IPS-18a (cell line): ENCODE data around the gene KLF3.

ENCODE experiments used
- H3K27ac ChIP-seq: one replicate; pipeline ENCODE4 v1.5.1; 2013; ENCODE audit warnings: low read length
- H3K27me3 ChIP-seq: one replicate; pipeline ENCODE4 v1.6.1; 2013; ENCODE audit warnings: mild to moderate bottlenecking, low read length; ENCODE audit not compliant: control insufficient read depth, insufficient read depth
- H3K36me3 ChIP-seq: one replicate; pipeline ENCODE4 v1.6.1; 2013; ENCODE audit warnings: low read depth, low read length; ENCODE audit not compliant: control insufficient read depth
- H3K4me1 ChIP-seq: one replicate; pipeline ENCODE4 v1.6.1; 2013; ENCODE audit warnings: low read depth, low read length; ENCODE audit not compliant: control insufficient read depth
- H3K4me3 ChIP-seq: one replicate; pipeline ENCODE4 v1.5.1; 2013; ENCODE audit warnings: low read length
- H3K9ac ChIP-seq: one replicate; pipeline ENCODE4 v1.6.1; 2013; ENCODE audit warnings: mild to moderate bottlenecking, low read length, moderate library complexity
- H3K9me3 ChIP-seq: one replicate; pipeline ENCODE4 v1.6.1; 2013; ENCODE audit warnings: low read depth, low read length; ENCODE audit not compliant: control insufficient read depth

The KLF3 gene

DNA sequence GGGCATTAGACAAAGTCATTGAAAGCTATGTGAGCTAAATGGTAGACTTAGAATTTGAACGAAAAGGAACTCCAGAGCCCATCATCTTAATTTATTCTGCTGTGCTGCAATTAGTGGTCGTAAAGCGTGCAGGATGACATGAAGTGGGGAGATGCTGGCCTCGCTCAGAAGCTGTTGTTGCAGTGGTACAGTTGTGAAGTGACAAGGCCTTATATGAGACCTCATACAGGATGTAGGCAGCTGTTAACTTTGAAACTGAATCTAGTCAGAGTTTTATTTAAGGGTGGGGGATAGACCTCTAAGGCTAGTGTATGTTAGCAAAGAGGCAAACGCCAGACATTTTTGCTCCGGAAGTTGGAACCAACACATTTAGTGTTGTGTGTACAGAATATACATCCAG is 13.4 kb downstream of the KLF3 start:
- Histone ChIP-seq H3K9me3 (no peaks in the 10 kb centered on the region), H3K36me3 (peaks cover 11% of the 10 kb centered on the region)

DNA sequence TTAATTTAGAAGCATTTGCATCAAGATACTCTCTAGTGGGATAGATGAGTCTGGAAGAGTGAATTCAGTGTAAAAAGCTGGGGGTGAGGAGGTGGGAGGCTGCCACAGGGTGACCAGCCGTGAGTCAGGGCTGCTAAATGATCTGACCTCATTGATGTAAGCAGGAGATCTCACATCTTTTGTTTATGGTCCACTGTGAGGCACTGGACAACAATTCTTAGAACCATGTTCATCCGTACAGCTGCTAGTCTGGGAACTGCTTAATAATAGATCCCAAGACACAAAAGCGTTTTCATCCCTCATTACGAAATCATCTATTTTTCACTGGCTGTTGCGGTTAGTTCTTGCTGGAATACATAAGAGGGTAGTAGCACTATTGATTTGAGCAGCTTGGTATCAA is 14.1 kb downstream of the KLF3 start:
- H3K9me3 ChIP-seq, result no peaks in the 10 kb centered on the region
- no peak overlapping the region for H3K27ac ChIP-seq
- H3K4me1 ChIP-seq, result peaks cover 24% of the 10 kb centered on the region
- no peak overlapping the region for H3K9ac ChIP-seq
- H3K4me3 ChIP-seq, result no peak overlapping the region
- H3K27me3 ChIP-seq, result no peaks in the 10 kb centered on the region
- peaks cover 14% of the 10 kb centered on the region for H3K36me3 ChIP-seq

More for the DNA sequence above, 13.4 kb downstream of the KLF3 start:
- H3K4me3 ChIP-seq, result no peak overlapping the region
- H3K27ac ChIP-seq, result no peak overlapping the region
- no peaks in the 10 kb centered on the region for H3K27me3 ChIP-seq
- peaks cover 30% of the 10 kb centered on the region for H3K4me1 ChIP-seq
- H3K9ac ChIP-seq, result no peak overlapping the region

DNA sequence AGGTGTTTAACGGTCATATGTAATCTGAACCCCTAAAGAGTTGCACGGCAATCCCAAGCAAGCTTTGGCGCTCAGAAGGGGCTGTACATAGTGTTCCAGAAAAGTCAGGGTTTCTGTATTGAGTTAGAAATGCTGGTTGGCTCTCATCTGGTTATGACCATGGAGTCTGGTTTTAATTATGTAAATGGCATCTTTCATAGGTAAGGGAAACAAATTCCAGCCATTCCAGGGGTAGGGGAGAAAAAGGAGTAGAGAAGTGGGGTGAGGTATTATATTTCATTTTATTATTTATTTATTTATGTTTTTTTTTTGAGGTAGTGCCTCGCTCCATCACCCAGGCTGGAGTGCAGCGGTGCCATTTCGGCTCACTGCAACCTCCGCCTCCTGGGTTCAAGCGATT is 15.9 kb downstream of the KLF3 start:
- Histone ChIP-seq H3K27me3 (no peaks in the 10 kb centered on the region), H3K4me1 (peaks cover 6% of the 10 kb centered on the region), H3K27ac (no peak overlapping the region), H3K36me3 (peaks cover 14% of the 10 kb centered on the region), H3K9me3 (no peaks in the 10 kb centered on the region), H3K4me3 (no peak overlapping the region), H3K9ac (no peak overlapping the region)

DNA sequence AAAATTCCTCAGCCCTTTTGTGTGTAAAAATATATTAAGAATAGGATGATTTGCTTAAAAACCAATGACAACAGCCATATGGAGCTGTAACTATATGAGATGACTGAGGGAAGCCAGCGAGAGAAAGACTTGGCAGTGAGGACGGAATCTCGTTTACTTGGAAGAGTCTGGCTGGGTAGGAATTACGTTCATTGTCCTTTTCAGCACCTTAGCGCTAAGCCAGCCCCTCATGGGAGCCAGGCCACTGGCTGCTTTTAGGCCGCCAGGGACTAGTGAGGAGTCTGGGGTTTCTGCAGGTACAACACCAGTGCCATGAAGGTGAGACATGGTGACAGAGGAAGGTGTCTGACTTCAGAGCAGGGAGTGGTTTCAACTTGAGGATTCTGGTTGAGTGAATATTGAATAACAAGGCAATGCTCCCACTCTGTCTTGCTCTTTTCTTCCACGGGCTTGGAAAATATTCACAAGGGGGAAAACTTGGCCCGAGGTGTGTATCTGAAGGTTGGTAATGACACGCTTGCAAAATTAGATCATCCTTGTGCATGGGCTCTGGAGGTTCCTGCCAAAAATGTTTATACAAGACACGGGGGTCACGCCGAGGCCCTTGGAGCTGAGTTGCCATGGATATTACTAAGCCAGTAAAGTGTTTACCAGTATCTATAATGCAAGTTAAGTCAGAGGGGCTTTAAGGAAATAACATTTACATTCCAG is 17.4 kb downstream of the KLF3 start:
- H3K9me3 ChIP-seq, result no peaks in the 10 kb centered on the region
- peaks cover 14% of the 10 kb centered on the region for H3K36me3 ChIP-seq
- no peak overlapping the region for H3K9ac ChIP-seq
- H3K27ac ChIP-seq, result no peak overlapping the region
- H3K4me3 ChIP-seq, result no peak overlapping the region
- H3K4me1 ChIP-seq, result no peaks in the 10 kb centered on the region
- H3K27me3 ChIP-seq, result no peaks in the 10 kb centered on the region

DNA sequence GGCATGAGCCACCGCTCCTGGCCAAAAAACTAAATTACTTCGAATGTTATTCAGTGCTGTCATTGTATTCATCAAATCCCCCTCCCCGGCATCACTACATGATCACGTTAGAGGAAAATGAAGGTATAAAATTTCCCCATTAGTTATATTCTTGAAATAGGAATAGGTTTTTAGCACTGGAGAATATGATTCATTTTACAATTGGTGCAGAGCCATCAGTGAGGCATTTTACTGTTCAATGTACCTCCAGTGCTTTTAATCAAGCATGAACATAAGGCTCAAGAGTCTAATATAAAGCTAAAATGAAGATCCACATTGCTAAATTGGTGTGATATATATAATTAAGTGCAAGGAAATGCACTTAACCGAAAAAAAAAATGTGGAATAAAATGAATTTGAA is 18.3 kb downstream of the KLF3 start:
- Histone ChIP-seq H3K9ac (no peak overlapping the region), H3K4me1 (no peaks in the 10 kb centered on the region), H3K4me3 (no peak overlapping the region), H3K9me3 (no peaks in the 10 kb centered on the region), H3K36me3 (peaks cover 15% of the 10 kb centered on the region), H3K27me3 (no peaks in the 10 kb centered on the region), H3K27ac (no peak overlapping the region)

DNA sequence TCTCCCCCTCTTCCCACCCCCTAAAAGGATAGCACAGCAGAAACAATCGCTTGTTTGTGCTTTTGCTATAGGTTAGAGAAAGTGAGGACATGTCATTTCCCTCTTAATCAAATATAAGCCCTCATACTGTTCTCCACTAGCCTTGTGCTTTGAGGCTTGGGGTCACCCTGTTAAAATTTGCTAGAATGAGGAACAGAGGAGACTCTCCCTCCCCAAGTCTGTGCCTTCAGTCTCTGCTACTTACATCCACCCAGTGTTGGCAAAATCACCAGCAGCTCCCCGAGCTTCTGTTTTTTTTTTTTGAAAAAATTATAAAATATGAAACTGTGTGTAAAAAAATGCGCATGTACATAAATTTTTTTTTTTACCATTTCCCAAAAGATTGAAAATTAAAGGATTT is 19.3 kb downstream of the KLF3 start:
- Histone ChIP-seq H3K4me3 (no peak overlapping the region), H3K9me3 (no peaks in the 10 kb centered on the region), H3K4me1 (no peaks in the 10 kb centered on the region), H3K36me3 (peaks cover 24% of the 10 kb centered on the region), H3K9ac (no peak overlapping the region), H3K27me3 (no peaks in the 10 kb centered on the region), H3K27ac (no peak overlapping the region)

DNA sequence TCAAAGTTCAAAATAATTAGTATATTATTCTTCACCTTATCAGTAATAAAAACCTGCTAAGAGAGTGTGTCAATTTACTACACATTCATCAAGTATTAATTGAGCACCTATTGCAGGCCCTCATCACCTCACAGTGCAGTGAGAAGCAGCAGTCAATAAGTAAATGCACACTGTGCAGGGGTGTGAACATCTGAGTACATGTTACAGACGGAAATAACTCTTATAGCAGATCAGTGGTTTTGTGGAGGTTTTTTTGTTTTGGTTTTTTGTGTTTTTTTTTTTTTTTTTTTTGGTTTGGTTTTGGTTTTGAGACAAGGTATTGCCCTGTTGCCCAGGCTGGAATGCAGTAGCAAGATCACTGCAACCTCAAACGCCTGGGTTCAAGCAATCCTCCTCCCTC is 20.3 kb downstream of the KLF3 start:
- H3K4me3 ChIP-seq, result no peak overlapping the region
- H3K9ac ChIP-seq, result no peak overlapping the region
- H3K9me3 ChIP-seq, result no peaks in the 10 kb centered on the region
- no peak overlapping the region for H3K27ac ChIP-seq
- H3K4me1 ChIP-seq, result no peaks in the 10 kb centered on the region
- peaks cover 34% of the 10 kb centered on the region for H3K36me3 ChIP-seq
- H3K27me3 ChIP-seq, result no peaks in the 10 kb centered on the region

DNA sequence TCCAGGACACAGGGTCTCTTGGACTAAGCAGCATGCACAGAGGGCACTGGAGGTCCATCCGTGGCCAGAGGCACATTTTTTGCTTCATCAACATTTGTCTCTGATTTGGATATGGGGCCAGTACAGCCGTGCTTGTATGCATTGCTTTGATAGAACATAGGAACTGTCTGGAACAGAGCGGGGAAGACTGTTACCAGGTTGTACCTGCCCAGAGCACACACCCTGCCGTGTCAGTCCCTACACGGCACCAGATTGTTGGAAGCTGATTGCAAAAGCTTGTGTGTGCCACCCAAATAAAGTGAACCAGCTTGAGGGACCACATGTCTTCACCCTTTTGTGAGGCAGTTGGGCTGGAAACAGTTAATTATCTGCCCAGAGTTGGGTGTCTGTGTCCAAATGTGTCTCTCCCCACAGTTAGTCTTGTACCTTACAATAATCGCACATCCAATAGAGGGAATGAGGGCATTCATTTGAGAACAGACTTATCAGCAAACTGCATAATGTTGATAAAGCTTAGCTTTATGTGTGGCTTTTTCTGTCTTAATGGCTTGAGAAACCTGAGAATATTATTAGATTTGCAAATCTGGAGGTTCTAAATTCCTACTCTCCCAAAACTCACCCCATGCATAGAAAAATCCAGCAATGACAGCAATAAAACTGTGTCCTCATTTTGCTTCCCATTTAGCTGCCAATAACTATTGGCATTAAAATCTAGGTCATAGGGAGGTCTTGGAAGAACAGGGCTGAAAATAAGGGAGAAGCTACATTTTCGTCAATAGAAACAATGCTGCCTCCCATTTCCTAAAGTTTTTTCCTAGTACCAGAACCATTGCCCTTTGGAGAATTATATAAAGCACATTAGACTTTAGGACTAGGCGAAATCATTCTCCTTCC is 21.2 kb downstream of the KLF3 start:
- Histone ChIP-seq H3K27ac (no peak overlapping the region), H3K36me3 (peaks cover 43% of the 10 kb centered on the region)

DNA sequence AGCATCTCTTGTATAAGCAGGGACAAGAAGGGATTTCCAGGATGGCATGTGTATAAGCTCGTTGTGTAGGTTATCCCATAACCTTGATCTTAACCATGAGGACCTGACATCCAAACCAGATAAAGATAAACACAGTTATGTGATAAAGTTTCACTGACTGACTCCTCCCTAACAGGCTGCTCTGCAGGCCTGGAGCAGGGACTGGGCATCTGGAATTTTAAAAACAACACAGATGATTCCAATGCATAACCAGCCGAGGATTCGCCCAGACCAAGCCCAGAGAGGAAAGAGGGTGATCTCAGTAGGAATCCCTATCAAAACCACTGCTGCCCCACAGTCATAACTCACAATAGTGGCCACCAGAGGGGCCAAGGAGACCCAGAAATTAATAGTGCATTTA is 22.7 kb downstream of the KLF3 start:
- H3K36me3 ChIP-seq, result peaks cover 47% of the 10 kb centered on the region
- no peaks in the 10 kb centered on the region for H3K4me1 ChIP-seq
- no peak overlapping the region for H3K4me3 ChIP-seq
- no peaks in the 10 kb centered on the region for H3K9me3 ChIP-seq
- H3K27me3 ChIP-seq, result no peaks in the 10 kb centered on the region
- no peak overlapping the region for H3K9ac ChIP-seq
- H3K27ac ChIP-seq, result no peak overlapping the region

More for the DNA sequence above, 21.2 kb downstream of the KLF3 start:
- no peaks in the 10 kb centered on the region for H3K4me1 ChIP-seq
- H3K4me3 ChIP-seq, result no peak overlapping the region
- H3K9ac ChIP-seq, result no peak overlapping the region
- H3K9me3 ChIP-seq, result no peaks in the 10 kb centered on the region
- H3K27me3 ChIP-seq, result no peaks in the 10 kb centered on the region

DNA sequence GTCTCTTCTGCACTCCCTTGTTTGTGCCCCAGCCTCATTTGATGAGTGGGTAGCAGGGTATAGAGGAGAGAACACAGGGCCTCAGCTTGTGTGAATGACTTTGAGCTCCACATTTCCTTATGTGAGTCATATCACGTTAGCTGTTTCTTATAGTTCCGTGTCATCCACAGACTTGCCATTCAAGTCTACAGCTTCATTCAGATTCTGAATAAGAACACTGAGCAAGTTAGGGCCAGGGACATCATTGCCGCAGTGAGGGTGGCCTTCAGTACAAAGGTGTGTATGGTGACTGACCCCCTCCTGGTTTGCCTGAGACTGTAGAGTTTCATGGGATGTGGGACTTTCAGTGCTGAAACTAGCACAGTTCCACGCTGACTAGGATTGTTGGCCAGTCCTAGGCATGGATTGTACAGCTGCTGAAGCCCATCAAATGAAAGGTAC is 23.6 kb downstream of the KLF3 start:
- Histone ChIP-seq H3K9me3 (no peaks in the 10 kb centered on the region), H3K27me3 (no peaks in the 10 kb centered on the region), H3K36me3 (peaks cover 47% of the 10 kb centered on the region), H3K4me1 (no peaks in the 10 kb centered on the region), H3K9ac (no peak overlapping the region), H3K4me3 (no peak overlapping the region), H3K27ac (no peak overlapping the region)

DNA sequence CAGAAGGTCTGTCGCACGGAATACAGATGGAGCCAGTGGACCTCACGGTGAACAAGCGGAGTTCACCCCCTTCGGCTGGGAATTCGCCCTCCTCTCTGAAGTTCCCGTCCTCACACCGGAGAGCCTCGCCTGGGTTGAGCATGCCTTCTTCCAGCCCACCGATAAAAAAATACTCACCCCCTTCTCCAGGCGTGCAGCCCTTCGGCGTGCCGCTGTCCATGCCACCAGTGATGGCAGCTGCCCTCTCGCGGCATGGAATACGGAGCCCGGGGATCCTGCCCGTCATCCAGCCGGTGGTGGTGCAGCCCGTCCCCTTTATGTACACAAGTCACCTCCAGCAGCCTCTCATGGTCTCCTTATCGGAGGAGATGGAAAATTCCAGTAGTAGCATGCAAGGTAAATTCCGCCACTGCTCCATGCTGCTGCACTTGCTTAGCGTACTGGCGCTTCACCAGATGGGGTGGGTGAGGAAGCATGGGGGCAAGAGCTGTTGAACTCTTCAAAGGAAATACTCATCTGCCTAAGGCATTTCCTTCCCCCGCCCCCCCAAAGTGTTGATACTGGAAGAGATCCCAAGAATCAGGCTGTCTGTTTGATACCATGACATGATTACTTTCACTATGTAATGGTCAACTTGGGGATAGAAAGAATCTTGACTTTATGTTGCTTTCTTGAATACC is 24.8 kb downstream of the KLF3 start:
- Histone ChIP-seq H3K4me3 (no peak overlapping the region), H3K36me3 (peaks cover 45% of the 10 kb centered on the region), H3K4me1 (no peaks in the 10 kb centered on the region), H3K27me3 (no peaks in the 10 kb centered on the region), H3K9me3 (no peaks in the 10 kb centered on the region), H3K9ac (no peak overlapping the region), H3K27ac (no peak overlapping the region)
